ENCODE results near the gene CHMP1A.
A peak's percentile ranks its signal among the peaks of the same experiment; 100 is the strongest.

The CHMP1A gene

GRCh38 chr16:89600427-89600826, 57.1 kb downstream of the CHMP1A start:
- TF ChIP-seq CTCF (IDR thresholded peaks at IDR 0.05; ENCODE audit: extremely low read depth, insufficient read depth, missing control alignments): no peak
- no peak for DNase-seq (ENCODE audit: low spot score)
- in situ Hi-C loops (cut with MboI; ENCODE audit: low pct_unique_long_range_greater_than_20kb, low sequenced_read_pairs, unreplicated experiment): no loop called here

- DNase-seq (ENCODE audit: low spot score): no peak
- in situ Hi-C loops (cut with MboI; ENCODE audit: low pct_unique_long_range_greater_than_20kb, low sequenced_read_pairs, unreplicated experiment): no loop called here
- no peak for TF ChIP-seq CTCF (IDR thresholded peaks at IDR 0.05; ENCODE audit: extremely low read depth, insufficient read depth, missing control alignments)
These were observed 57.6 kb downstream of the CHMP1A start for GRCh38 chr16:89599902-89600301.

GRCh38 chr16:89599451-89599858, 58.1 kb downstream of the CHMP1A start:
- no peak for DNase-seq (ENCODE audit: low spot score)
- peak; percentile 49 for TF ChIP-seq CTCF (IDR thresholded peaks at IDR 0.05; ENCODE audit: extremely low read depth, insufficient read depth, missing control alignments)
- in situ Hi-C loops (cut with MboI; ENCODE audit: low pct_unique_long_range_greater_than_20kb, low sequenced_read_pairs, unreplicated experiment): no loop called here

- DNase-seq (ENCODE audit: low spot score): no peak
- no peak for TF ChIP-seq CTCF (IDR thresholded peaks at IDR 0.05; ENCODE audit: extremely low read depth, insufficient read depth, missing control alignments)
These were observed 59.3 kb downstream of the CHMP1A start for GRCh38 chr16:89598199-89598598.

GRCh38 chr16:89596957-89597649, 60.4 kb downstream of the CHMP1A start:
- no peak for TF ChIP-seq CTCF (IDR thresholded peaks at IDR 0.05; ENCODE audit: extremely low read depth, insufficient read depth, missing control alignments)
- in situ Hi-C loops (cut with MboI; ENCODE audit: low pct_unique_long_range_greater_than_20kb, low sequenced_read_pairs, unreplicated experiment): no loop called here
- DNase-seq (ENCODE audit: low spot score): no peak

More at GRCh38 chr16:89598199-89598598, 59.3 kb downstream of the CHMP1A start:
- in situ Hi-C loops (cut with MboI; ENCODE audit: low pct_unique_long_range_greater_than_20kb, low sequenced_read_pairs, unreplicated experiment): no loop called here

- no peak for DNase-seq (ENCODE audit: low spot score)
- in situ Hi-C loops (cut with MboI; ENCODE audit: low pct_unique_long_range_greater_than_20kb, low sequenced_read_pairs, unreplicated experiment): no loop called here
- TF ChIP-seq CTCF (IDR thresholded peaks at IDR 0.05; ENCODE audit: extremely low read depth, insufficient read depth, missing control alignments): no peak
These were observed 61.3 kb downstream of the CHMP1A start for GRCh38 chr16:89596061-89596689.
